GM10248 (cell line): ENCODE data around the gene SLC25A31.

Experiments
- CTCF ChIA-PET: fragments of 300-600 bp; sonication (Branson Sonifier 250); formaldehyde crosslinking; extraction: SDS; loops from one replicate; lab custom pipeline; 2021; ENCODE audit warnings: antibody characterized with exemption; lab: Yijun Ruan, JAX
- POLR2A ChIA-PET: fragments of 350-650 bp; sonication (Branson Sonifier 250); formaldehyde crosslinking; extraction: SDS; loops from one replicate; lab custom pipeline; 2020; ENCODE audit warnings: antibody characterized with exemption; lab: Yijun Ruan, JAX
- DNase-seq: peaks from one replicate; pipeline ENCODE4 v3.0.0; 2012; ENCODE audit errors: extremely low spot score
- CTCF ChIP-seq: IDR thresholded peaks from 2 replicates; pipeline ENCODE4 v1.5.1; 2012; ENCODE audit warnings: mild to moderate bottlenecking, low read depth; ENCODE audit errors: extremely low read depth, missing control alignments, control extremely low read depth

SLC25A31 gene

GRCh38 chr4:127788517-127788916, 58.3 kb downstream of the SLC25A31 start:
- TF ChIP-seq CTCF: peak; percentile 27
- ChIA-PET CTCF (interaction anchor here (1.1 to 1.7 kb wide), 4 partner anchors 11 to 405 kb away, joined by 3 to 7 read pairs (median 3); no protein-coding TSS in a partner anchor), POLR2A (no interaction called here)
- DNase-seq: no peak

- DNase-seq: no peak
- POLR2A ChIA-PET: no interaction called here
- TF ChIP-seq CTCF: no peak
- CTCF ChIA-PET: interaction anchor here (0.9 kb wide), 1 partner anchor 18 kb away, joined by 4 read pairs; no protein-coding TSS in a partner anchor
Observed at GRCh38 chr4:127791391-127791790, 61.2 kb downstream of the SLC25A31 start.

- no peak for TF ChIP-seq CTCF
- POLR2A ChIA-PET: no interaction called here
- CTCF ChIA-PET: no interaction called here
- no peak for DNase-seq
Observed at GRCh38 chr4:127793528-127793927, 63.3 kb downstream of the SLC25A31 start.

GRCh38 chr4:127799711-127800110, 69.5 kb downstream of the SLC25A31 start:
- POLR2A ChIA-PET: no interaction called here

GRCh38 chr4:127809173-127809800, 79.1 kb downstream of the SLC25A31 start:
- DNase-seq: no peak
- TF ChIP-seq CTCF: peak; percentile 9
- ChIA-PET CTCF (interaction anchor here (0.9 to 1.8 kb wide), 2 partner anchors 9 to 18 kb away, joined by 3 to 4 read pairs; no protein-coding TSS in a partner anchor), POLR2A (no interaction called here)

More at GRCh38 chr4:127799711-127800110, 69.5 kb downstream of the SLC25A31 start:
- TF ChIP-seq CTCF: no peak
- no peak for DNase-seq
- CTCF ChIA-PET: interaction anchor here (0.8 to 1.8 kb wide), 7 partner anchors 10 to 166 kb away, joined by 3 to 7 read pairs (median 3); partner anchors contain the start of genes ABHD18, HSPA4L and MFSD8

- CTCF ChIA-PET: interaction anchor here (0.9 kb wide), 2 partner anchors 17 to 29 kb away, joined by 3 read pairs; no protein-coding TSS in a partner anchor
- POLR2A ChIA-PET: no interaction called here
- no peak for TF ChIP-seq CTCF
- DNase-seq: no peak
Observed at GRCh38 chr4:127810551-127810950, 80.4 kb downstream of the SLC25A31 start.
